Mammary epithelial cell (primary cell): ENCODE data around the gene LMNB1.

Source experiments
- CTCF ChIP-seq, 2 donors: IDR thresholded peaks in 1 of 2; conservative IDR thresholded peaks in 1 of 2; 2 replicates each; pipeline ENCODE4 v1.5.1; 2011 to 2012; ENCODE audit warnings: inconsistent platforms in 2 of 2, low read length in 2 of 2, mild to moderate bottlenecking in 2 of 2, control low read depth in 1 of 2, low read depth in 1 of 2; ENCODE audit not compliant: insufficient read depth in 1 of 2; ENCODE audit errors: extremely low read depth in 1 of 2
- EZH2 ChIP-seq: IDR thresholded peaks from 2 replicates; pipeline ENCODE4 v1.6.1; 2012; ENCODE audit warnings: low read length, inconsistent platforms, borderline replicate concordance

- TF ChIP-seq CTCF (conservative IDR thresholded peaks at IDR 0.05 in 1 of 2, IDR thresholded peaks at IDR 0.05 in 1 of 2; ENCODE audit: extremely low read depth in 1 of 2, insufficient read depth in 1 of 2, low read depth in 1 of 2, low read length in 2 of 2) (no peak), EZH2 (no peak)
Measured at GRCh38 chr5:126816649-126817048, 39.7 kb downstream of the LMNB1 start.
